ENCODE results near the gene PEAK3.

PEAK3 gene

DNA sequence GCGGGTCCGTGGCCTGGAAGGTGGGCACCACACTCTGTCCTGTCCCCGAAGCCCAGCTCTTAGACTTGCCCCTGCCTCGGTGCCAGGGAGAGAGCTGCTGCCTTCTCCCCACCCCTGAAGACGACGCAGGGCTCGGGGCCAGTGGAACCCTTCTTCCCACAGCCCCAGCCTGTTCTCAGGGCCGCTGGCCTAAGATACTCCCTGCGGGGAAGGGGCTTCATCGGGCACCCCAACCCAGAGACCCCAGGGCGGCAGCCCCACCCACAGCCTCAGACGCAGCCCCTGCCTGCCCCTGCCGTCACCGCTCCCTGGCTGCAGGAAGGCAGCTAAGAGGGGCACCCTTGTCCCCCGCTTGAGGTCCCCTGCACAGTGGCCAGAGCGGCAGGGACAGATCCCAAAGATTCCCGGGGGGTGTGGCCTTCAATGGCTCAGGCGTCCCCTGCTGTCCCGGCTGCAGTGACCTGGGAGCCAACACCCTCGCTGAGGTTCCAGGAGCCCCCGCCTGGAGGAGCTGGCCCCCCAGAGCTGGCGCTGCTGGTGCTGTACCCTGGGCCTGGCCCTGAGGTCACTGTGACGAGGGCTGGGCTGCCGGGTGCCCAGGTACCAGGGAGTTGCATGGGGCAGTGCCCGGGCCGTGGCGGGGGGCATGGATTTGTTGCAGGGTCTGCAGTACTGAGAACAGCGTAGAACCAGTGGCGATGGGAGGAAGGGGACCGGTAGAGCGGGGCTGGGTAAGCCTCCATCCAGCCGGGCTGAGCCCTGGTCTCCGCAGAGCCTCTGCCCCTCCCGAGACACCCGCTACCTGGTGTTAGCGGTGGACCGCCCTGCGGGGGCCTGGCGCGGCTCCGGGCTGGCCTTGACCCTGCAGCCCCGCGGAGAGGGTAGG is 31.9 kb downstream of the PEAK3 start:
- no peak for DNase-seq (ENCODE audit: low spot score)

DNA sequence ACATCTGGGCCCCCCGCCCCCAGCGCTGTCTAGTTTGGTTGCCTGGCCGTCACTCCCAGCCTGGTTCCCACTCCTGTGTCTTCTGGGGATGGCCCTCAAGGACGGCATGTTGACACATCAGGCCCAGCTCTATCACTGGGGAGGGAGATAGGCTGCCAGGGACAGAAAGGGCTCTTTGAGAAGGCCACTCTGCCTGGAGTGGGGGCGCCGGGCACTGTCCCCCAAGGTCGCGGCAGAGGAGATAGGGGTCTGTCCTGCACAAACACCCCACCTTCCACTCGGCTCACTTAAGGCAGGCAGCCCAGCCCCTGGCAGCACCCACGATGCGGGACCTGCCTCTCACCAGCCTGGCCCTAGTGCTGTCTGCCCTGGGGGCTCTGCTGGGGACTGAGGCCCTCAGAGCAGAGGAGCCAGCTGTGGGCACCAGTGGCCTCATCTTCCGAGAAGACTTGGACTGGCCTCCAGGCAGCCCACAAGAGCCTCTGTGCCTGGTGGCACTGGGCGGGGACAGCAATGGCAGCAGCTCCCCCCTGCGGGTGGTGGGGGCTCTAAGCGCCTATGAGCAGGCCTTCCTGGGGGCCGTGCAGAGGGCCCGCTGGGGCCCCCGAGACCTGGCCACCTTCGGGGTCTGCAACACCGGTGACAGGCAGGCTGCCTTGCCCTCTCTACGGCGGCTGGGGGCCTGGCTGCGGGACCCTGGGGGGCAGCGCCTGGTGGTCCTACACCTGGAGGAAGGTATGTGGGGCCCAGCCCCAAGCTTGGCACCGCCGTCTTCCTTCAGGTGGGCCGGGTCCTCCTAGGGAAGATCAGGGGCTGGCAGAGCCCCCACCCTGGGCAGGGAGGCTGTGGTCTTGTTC is 32.7 kb downstream of the PEAK3 start, which contains the start of gene AMH:
Gene AMH, plus strand, starts transcription at position 314 of the 857 bp plus-strand sequence. Its CDS starts 10 bp downstream, at position 324.
- DNase-seq (ENCODE audit: low spot score), result no peak

DNA sequence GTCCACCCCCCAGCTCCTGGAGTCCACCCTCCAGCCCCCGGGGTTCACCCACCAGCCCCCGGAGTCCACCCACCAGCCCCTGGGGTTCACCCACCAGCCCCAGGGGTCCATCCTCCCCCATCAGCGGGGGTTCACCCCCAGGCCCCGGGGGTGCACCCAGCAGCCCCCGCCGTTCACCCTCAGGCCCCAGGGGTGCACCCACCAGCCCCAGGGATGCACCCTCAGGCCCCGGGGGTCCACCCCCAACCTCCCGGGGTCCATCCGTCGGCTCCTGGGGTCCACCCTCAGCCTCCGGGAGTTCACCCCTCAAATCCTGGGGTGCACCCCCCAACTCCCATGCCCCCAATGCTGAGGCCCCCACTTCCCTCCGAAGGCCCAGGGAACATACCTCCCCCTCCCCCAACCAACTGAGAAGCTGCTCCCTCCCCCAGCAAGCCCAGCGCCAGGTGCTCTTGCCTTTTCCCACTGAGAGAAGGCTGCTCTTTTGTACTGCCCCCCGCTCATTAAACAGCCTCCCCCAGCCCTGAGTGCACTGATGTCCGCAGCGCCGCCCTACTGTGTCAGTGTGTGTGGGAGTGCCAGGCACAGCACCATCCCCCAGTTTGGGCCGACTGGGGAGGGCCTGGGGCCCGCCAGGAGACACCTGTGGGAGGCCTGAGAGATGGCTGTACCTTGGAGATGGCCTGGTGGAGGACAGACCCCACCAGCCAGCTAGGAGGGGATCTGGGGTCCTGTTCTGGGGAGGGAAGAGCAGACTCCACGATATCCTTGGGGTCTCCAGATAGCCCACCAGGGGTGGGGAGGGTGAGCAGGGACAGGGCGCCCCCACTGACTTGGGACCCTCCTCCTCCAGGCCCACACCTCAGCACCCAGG is 33.6 kb downstream of the PEAK3 start:
- DNase-seq (ENCODE audit: low spot score), result no peak

DNA sequence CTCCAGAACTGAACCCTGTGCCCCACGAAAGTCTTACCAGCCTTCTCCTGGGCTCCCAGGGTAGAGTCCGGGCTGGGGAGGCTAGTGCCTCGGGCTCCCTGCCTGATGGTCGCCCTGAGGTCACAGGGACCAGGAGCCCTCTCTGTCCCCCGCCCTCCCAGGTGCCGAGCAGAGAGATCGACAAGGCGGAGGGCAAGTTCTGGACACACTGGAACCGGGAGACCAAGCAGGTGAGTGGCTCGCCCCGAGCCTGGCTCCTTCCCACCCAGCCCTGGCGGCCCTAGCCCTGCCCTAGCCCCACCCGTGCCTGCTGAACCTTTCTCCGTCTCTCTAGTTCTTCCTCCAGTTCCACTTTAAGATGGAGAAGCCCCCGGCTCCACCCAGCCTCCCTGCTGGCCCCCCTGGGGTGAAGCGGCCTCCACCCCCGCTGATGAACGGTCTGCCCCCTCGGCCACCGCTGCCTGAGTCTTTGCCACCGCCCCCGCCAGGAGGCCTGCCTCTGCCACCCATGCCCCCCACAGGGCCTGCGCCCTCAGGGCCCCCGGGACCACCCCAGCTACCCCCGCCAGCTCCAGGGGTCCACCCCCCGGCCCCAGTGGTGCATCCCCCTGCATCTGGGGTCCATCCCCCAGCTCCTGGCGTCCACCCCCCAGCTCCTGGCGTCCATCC is 34.4 kb downstream of the PEAK3 start:
- DNase-seq (ENCODE audit: low spot score), result no peak

DNA sequence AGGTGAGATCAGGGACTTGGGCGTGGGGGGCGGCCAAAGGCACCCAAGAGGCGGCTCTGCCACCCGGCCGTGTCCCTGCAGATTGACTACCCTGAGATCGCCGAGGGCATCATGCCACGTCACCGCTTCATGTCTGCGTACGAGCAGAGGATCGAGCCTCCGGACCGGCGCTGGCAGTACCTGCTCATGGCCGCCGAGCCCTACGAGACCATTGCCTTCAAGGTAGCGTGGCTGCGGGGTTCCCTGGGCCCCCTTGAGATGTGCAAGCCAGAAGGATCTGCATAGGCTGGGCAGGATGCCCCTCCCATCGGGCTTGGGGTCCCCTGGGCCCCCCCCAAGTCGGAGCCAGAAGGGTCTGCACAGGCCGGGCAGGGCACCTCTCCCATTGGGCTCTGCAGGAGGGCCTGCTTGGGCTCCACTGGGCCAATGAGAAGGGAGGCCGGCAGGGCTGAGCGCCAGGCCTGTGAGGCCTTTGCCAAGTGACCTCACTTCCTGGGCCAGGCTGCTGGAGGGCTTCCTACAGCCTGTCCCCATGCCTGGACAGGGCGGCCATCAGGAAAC is 35.1 kb downstream of the PEAK3 start:
- DNase-seq (ENCODE audit: low spot score), result peak; percentile 58

DNA sequence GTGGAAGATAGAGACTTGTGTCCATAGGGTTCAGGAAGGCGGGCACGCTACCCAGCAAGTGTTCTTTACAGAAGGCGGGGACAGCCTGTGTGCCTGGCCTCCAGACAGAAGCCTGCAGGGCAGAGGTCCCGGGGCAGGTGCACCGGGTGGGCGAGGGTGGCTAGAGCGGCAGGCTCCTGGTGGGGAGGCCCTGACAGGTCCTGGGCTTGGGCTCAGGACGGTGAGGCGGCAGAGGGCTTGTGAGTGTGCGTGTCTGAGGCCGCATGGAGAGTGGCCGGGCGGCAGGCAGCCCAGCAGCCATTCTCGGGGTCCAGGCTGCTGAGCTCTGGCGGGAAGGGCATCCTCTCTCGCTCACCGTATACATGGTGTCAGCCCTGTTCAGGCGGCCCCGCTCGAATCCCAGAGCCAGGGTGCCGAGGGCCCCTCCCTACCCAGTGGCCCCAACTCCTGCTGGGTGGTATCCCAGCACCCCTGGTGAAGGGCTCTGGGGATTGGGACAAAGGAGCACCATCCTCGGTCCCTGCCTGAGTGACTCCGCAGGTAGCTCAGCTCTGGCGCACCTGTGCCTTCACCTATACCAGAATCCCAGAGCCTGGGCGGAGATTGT is 35.9 kb downstream of the PEAK3 start:
- no peak for DNase-seq (ENCODE audit: low spot score)

DNA sequence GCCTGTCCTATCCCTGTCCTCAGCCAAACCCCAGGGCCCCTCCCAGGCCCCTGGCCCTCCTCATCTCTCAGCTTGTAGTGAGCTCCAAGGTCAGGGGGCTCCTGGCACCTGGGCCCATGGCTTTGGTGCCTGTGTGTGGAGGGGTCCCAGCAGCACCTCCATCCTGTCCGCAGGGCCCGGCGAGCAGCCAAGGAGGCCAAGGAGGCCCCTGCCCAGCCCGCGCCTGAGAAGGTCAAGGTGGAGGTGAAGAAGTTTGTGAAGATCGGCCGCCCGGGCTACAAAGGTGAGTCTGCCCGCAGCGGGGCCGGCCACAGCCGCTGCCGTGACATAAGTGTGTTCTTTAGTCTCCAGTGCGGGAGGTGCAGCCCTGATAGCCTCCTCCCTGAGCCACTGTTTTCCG is 36.7 kb downstream of the PEAK3 start:
- no peak for DNase-seq (ENCODE audit: low spot score)

DNA sequence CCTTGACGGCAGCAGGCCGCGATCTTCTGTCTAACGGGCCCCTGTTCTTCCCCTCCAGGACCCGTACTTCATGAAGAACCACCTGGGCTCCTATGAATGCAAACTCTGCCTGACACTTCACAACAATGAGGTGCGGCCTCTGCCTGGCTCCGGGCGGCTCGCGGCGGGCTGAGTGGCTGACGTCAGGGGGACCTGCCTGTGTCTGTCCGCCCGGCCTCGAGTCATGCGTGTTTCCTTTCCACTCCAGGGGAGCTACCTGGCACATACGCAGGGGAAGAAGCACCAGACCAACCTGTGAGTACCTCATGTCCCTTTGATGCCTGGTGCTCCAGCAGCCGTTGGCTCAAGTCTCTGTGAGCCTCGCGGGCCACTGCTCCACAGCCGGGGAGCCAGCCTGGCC is 37.5 kb downstream of the PEAK3 start:
- DNase-seq (ENCODE audit: low spot score), result no peak

DNA sequence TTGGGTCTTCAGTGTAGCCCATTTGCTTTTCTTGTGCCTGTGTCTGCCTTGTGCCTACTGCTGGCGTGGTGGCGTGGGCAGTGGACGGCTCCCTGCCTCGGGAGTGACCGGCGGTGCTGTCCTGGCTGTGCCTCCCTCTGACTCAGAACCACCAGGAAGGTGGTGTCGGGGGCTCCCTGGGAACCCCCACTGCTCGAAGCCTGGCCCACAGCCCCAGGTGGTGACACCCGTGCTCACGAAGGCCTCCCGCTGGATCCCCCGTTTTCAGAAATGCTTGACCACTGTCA is 37.9 kb downstream of the PEAK3 start:
- DNase-seq (ENCODE audit: low spot score), result no peak

DNA sequence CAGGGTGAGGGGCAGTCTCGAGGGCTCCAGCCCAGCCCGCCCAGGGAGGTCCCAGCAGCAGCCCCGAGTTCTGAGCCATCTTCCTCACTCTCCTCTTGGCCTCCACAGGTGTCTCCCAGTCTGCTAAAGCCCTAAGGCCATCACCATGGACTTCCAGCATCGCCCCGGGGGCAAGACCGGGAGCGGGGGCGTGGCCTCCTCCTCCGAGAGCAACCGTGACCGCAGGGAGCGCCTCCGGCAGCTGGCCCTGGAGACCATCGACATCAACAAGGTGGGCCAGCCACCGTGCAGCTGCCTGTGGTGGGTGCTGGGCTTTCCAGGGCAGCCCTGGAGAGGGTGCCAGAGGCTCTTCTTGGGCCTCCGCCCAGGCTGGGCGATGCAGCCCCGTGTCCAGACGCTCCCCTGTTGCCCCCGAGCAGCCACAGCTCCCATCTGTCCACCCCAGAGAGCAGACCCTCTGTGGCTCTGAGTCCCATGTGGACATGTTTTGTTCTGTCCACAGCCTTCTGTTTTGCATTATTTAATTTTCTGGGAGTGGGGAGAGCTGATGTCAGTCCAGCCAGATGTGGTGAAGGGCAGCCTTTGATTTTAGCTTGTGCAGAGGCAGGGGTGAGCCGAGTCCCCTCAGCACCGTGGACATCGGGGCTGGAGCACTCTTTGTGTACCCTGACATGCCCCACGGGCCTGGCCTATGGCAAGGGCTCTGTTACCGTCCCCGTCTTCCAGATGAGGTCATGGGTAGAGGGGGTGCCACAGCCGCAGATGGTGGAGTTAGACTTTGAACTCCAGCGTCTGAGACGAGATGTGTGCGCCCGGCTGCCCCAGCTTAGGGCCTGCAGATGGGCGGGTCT is 38.5 kb downstream of the PEAK3 start:
- DNase-seq (ENCODE audit: low spot score), result no peak

DNA sequence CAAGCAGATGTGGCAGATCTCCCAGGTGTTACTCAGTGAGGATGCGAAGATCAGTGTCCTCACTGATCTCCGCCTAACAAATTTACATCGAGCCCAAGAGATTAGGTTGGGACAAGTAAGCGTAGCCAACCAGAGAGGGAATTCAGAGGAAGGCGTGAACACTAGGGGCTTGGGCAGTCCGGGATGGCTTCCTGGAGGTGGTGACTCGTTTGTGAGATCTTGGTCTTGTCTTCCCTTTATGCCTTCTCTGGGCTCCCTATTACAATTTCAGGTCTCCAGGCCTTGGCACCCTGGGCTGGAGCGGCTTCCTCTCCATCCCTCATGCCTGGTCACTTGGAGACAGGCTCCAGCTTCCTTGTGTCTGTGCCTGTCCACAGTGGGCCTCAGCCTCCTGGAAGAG is 39.2 kb downstream of the PEAK3 start:
- DNase-seq (ENCODE audit: low spot score), result no peak

DNA sequence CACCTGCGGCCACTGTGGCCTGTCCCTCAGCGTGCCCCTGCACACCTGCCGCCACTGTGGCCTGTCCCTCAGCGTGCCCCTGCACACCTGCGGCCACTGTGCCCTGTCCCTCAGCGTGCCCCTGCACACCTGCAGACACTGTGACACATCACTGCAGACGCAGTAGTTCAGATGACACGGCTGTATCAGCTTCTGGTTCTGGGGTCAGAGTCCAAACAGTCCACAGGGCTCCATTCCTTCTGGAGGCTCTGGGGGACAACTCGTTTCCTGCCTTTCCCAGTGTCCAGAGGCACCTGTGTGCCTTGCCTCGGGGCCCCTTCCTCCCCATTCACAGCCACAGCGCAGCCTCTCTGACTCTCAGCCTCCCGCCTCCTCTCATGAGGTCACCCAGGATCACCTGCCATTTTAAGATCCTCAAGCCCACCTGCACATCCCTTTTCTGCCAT is 39.9 kb downstream of the PEAK3 start:
- DNase-seq (ENCODE audit: low spot score), result no peak

DNA sequence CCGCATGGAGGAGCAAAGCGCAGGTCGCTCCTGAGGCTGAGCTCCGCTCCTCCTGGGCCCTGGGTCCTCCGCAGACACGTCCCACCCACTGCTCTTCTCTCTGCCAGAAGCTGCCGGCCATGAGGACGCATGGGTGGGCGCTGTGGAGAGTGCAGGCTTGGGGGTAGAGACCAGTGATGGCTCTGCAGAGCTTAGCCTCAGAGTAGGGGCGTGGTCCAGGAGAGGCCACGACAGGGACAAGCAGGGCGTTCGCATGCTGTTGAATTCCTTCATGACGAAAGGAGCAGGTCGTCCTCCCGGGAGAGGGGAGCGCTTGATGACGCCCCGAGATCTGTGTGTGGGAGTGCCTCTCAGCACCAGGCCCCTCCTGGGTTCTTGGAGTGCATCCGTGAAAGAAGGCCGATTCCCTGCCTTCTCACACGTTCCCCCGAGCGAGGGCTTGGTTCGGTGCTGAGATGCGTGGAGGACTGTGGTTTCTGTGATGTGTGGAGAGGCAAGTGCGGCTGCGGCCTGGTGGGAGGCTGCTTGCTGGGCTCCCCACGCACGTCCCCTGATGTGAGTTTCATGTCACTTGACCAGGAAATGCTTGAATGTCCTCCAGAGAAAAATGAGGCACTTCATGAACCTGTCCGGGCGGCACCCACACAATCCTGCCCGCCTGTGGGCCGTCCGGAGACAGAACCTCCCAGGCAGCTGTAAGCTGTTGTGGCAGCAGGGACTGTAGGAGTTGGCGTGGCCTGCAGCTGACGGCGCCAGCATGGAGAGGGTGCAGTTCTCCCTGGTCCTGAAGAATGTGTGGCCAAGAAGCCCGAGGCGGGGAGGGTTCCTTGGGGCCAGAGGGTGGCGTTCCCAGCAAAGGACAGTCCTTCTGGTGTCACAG is 40.9 kb downstream of the PEAK3 start:
- DNase-seq (ENCODE audit: low spot score), result peak; percentile 59

DNA sequence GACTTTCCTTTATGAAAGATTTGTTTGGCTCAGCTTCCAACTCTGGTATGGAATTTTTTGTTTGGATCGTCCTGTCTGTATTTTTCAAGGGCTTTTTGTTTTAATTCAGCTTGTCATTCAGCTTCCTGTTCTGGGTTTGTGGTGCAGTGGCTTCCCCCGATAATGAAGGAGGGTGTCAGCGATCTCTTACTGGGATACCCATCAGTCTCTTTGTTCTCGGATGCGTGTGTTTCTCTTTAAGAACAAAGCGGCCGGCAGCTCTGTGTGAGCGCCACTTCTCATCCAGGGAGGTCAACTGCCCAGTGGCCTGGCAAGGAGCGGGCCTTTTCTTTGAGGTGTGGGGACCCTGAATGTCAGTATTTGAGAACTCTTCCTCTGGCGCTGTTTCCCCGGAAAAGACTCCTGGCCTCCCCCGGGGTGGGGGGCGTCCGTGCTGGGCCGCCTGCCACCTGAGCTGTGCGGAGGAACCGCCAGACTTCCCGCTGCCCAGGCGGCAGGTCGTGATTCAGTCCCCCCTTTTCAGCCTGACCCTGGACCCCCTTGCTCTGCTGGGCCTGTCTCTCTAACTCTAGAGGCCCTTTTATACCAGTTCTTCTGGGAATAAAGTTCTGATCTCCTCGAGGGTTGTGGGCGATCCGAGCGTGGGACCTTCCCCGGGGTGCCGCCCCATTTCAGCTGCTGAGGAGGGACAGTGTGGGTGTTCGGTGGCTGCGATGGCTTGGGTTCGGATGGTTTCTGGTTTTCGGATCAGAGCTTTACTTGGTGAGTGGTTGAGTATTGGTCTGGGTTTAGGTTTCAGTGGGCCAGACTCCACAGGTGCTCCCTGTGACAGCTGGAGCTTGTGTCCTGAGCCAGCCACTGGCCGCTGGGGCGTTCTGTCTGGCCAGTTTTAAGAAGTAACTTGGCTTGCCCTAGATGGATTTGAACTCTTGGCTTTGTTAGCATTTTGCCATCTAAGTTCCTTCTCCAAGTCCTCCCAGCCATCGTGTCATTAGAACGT is 41.9 kb downstream of the PEAK3 start:
- no peak for DNase-seq (ENCODE audit: low spot score)

DNA sequence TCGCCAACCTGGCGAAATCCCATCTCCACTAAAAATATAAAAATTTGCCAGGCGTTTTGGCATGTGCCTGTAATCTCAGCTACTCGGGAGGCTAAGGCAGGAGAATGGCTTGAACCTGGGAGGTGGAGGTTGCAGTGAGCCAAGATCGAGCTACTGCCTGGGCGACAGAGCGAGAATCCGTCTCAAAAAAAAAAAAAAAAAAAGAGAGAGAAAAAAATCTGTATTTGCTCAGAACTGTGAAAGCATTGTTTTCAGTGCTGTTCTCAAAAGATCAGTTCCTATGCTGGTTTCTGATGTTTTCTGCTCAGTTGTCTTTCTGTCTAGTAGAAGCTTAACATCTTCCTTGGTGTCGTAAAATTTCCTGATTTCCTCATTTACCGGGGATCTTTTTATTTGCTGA is 42.8 kb downstream of the PEAK3 start:
- no peak for DNase-seq (ENCODE audit: low spot score)

DNA sequence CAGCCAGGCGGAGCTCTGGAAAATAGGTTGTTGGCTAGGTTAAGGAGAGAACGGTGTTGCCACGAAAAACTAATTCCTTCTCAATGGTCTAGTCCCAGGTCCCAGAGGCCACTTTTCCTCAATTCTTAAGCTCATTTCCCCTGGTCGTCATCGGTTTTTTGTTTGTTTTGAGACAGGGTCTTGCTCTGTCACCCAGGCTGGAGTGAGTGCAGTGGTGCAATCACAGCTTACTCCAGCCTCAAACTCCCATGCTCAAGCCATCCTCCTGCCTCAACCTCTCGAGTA is 44.2 kb downstream of the PEAK3 start:
- no peak for DNase-seq (ENCODE audit: low spot score)

DNA sequence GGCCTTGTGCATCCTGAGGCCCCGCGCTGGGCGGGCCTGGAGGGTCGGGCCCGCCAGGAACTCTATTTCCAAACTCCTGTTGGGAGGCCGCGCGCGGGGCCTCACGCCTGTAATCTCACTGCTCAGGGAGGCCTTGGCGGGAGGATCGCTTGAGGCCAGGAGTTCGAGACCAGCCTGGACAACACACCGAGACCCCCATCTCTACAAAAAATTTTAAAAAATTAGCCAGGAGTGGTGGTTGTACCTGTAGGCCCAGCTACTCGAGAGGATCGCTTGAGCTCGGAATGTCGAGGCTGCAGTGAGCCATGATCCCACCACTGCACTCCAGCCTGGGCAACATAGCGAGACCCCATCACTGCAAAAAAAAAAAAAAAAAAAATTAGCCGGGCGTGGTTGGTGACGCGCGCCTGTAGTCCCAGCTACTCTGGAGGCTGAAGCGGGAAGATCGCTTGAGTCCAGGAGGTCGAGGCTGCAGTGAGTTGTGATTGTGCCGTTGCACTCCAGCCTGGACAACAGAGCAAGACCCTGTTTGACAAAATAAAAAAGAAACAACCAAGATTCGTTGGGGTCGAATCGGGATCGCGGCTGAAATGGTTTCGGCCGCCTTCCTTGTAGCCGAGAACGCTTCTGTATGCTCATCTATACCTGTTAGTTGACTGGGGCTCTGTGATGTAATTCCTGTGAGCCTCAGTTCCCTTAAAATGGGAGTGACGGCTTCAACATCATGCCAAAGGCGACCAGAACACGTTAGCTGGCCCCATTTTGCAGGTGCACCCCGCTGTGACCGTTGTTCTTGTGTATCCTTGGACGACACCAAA is 44.7 kb downstream of the PEAK3 start:
- DNase-seq (ENCODE audit: low spot score), result no peak
